HepG2 (cell line): ENCODE measurements around the gene HIBADH. TPM values are rescaled to one million over a fixed set of nuclear protein-coding genes. Genes with fewer than 3 reads are reported as not detected.

ENCODE experiments used
- ARNT2 ChIP-seq: sonication (generic); formaldehyde crosslinking; IDR thresholded peaks from 2 replicates; pipeline ENCODE4 v1.8.0; 2022; ENCODE audit warnings: mild to moderate bottlenecking, low read depth, missing genetic modification reagents, moderate library complexity
- NFAT5 ChIP-seq: sonication (generic); formaldehyde crosslinking; IDR thresholded peaks from 2 replicates; pipeline ENCODE4 v1.4.0; 2020; ENCODE audit warnings: missing genetic modification reagents
- NRL ChIP-seq: sonication (generic); formaldehyde crosslinking; IDR thresholded peaks from 2 replicates; pipeline ENCODE4 v1.5.0; 2020; ENCODE audit warnings: missing genetic modification reagents, mild to moderate bottlenecking, moderate library complexity, borderline replicate concordance
- PLRG1 ChIP-seq: fragments of 450-650 bp; conservative IDR thresholded peaks from 2 replicates; pipeline ENCODE4 v1.6.1; 2016
- POLR2G ChIP-seq: fragments of 200-400 bp; formaldehyde crosslinking; IDR thresholded peaks from 2 replicates; pipeline ENCODE4 v1.6.1; 2018; ENCODE audit warnings: mild to moderate bottlenecking, low read depth, low read length, moderate library complexity
- PTBP1 ChIP-seq: fragments of 200-400 bp; formaldehyde crosslinking; IDR thresholded peaks from 2 replicates; pipeline ENCODE4 v1.6.1; 2018; ENCODE audit warnings: low read length, low read depth; ENCODE audit not compliant: poor library complexity, severe bottlenecking
- RAD51 ChIP-seq: fragments of 450-650 bp; IDR thresholded peaks from 2 replicates; pipeline ENCODE4 v1.6.1; 2016; ENCODE audit warnings: borderline replicate concordance
- RCOR2 ChIP-seq: IDR thresholded peaks from 2 replicates; pipeline ENCODE4 v1.6.1; 2016; ENCODE audit warnings: missing biosample characterization, missing genetic modification reagents
- SOX6 ChIP-seq, 2 experiments: fragments of 450-650 bp in 1 of 2; sonication (generic) in 1 of 2; formaldehyde crosslinking in 1 of 2; IDR thresholded peaks; 2 replicates each; pipeline versions ENCODE4 v1.4.0 to v1.6.1; 2017 to 2020; ENCODE audit warnings: antibody characterized with exemption in 1 of 2, mild to moderate bottlenecking in 1 of 2, missing genetic modification reagents in 1 of 2
- TEAD3 ChIP-seq: optimal IDR thresholded peaks from 2 replicates; pipeline ENCODE3; 2016; ENCODE audit warnings: borderline replicate concordance
- YEATS2 ChIP-seq: sonication (generic); formaldehyde crosslinking; IDR thresholded peaks from 2 replicates; pipeline ENCODE4 v1.4.0; 2020; ENCODE audit warnings: missing genetic modification reagents, borderline replicate concordance
- ZFP37 ChIP-seq: sonication (generic); formaldehyde crosslinking; IDR thresholded peaks from 2 replicates; pipeline ENCODE4 v1.4.0; 2020; ENCODE audit warnings: missing genetic modification reagents, borderline replicate concordance
- ZNF274 ChIP-seq: sonication (generic); formaldehyde crosslinking; IDR thresholded peaks from 2 replicates; pipeline ENCODE4 v1.5.1; 2020; ENCODE audit warnings: mild to moderate bottlenecking, missing genetic modification reagents
- ZNF3 ChIP-seq: IDR thresholded peaks from 2 replicates; pipeline ENCODE4 v1.7.0; 2017; ENCODE audit warnings: inconsistent platforms
- ZNF383 ChIP-seq: sonication (generic); formaldehyde crosslinking; IDR thresholded peaks from 2 replicates; pipeline ENCODE4 v1.4.0; 2020; ENCODE audit warnings: missing genetic modification reagents, mild to moderate bottlenecking, borderline replicate concordance
- ZNF512 ChIP-seq: sonication (generic); formaldehyde crosslinking; IDR thresholded peaks from 2 replicates; pipeline ENCODE4 v1.4.0; 2020; ENCODE audit warnings: mild to moderate bottlenecking, missing genetic modification reagents
- ZNF550 ChIP-seq: sonication (generic); formaldehyde crosslinking; IDR thresholded peaks from 2 replicates; pipeline ENCODE4 v1.4.0; 2020; ENCODE audit warnings: mild to moderate bottlenecking, missing genetic modification reagents, borderline replicate concordance
- ZNF737 ChIP-seq: sonication (generic); formaldehyde crosslinking; IDR thresholded peaks from 2 replicates; pipeline ENCODE4 v1.5.0; 2020; ENCODE audit warnings: missing genetic modification reagents, mild to moderate bottlenecking, borderline replicate concordance
- polyA plus RNA-seq, 8 experiments: library from polyadenylated mRNA; depleted of rRNA in 3 of 8; stranded (reverse) in 7 of 8; unstranded in 1 of 8; fragments of >200 nt; fragmentation: Illumina TruSeq in 4 of 8; extraction: Trizol in 4 of 8; gene quantifications; 2 replicates each; pipeline versions ENCODE4 v1.2.1 to v1.2.3, GENCODE V29; 2011 to 2016; ENCODE audit warnings: low read depth in 4 of 8, missing spikeins in 1 of 8, mixed read lengths in 1 of 8; ENCODE audit not compliant: insufficient read depth in 1 of 8
- total RNA-seq, 5 experiments: library from RNA; depleted of rRNA; stranded (reverse); fragments of >200 nt; fragmentation: Illumina TruSeq; extraction: Trizol; gene quantifications; 2 replicates each; pipeline ENCODE4 v1.2.3, GENCODE V29; 2016; ENCODE audit warnings: low read depth in 1 of 5
- TF ChIP-seq, protein P1 (sequence below): sonication (generic); formaldehyde crosslinking; conservative IDR thresholded peaks from 2 replicates; pipeline ENCODE4 v1.4.0; 2020; ENCODE audit warnings: missing genetic modification reagents
- TF ChIP-seq, protein P2 (sequence below): sonication (generic); formaldehyde crosslinking; IDR thresholded peaks from 2 replicates; pipeline ENCODE4 v1.8.0; 2022; ENCODE audit warnings: missing genetic modification reagents, mild to moderate bottlenecking, borderline replicate concordance

The HIBADH gene
- total and polyA plus RNA-seq, 2 of the 13 experiments (the other 11 are each of a cell fraction or from before 2014, with no cell fraction given) = 49.9 to 59.5 TPM

- TF ChIP-seq NFAT5 = peak; percentile 32; the same call in 1 of the 2 replicates
- no peak for TF ChIP-seq ZNF737 (CRISPR knock-in tag)
- no peak for TF ChIP-seq SOX6 (IDR thresholded peaks at IDR 0.05)
- TF ChIP-seq SOX6 (CRISPR knock-in tag; IDR thresholded peaks at IDR 0.05) = peak; percentile 59
- TF ChIP-seq RCOR2 = no peak; the same call in 1 of the 2 replicates
- no peak for TF ChIP-seq ZFP37 (CRISPR knock-in tag)
- TF ChIP-seq, protein P1, sequence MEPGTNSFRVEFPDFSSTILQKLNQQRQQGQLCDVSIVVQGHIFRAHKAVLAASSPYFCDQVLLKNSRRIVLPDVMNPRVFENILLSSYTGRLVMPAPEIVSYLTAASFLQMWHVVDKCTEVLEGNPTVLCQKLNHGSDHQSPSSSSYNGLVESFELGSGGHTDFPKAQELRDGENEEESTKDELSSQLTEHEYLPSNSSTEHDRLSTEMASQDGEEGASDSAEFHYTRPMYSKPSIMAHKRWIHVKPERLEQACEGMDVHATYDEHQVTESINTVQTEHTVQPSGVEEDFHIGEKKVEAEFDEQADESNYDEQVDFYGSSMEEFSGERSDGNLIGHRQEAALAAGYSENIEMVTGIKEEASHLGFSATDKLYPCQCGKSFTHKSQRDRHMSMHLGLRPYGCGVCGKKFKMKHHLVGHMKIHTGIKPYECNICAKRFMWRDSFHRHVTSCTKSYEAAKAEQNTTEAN = no peak
- TF ChIP-seq ZNF550 (CRISPR knock-in tag) = no peak
- TF ChIP-seq RAD51 = no peak
- TF ChIP-seq POLR2G = peak; percentile 75
- TF ChIP-seq, protein P2, sequence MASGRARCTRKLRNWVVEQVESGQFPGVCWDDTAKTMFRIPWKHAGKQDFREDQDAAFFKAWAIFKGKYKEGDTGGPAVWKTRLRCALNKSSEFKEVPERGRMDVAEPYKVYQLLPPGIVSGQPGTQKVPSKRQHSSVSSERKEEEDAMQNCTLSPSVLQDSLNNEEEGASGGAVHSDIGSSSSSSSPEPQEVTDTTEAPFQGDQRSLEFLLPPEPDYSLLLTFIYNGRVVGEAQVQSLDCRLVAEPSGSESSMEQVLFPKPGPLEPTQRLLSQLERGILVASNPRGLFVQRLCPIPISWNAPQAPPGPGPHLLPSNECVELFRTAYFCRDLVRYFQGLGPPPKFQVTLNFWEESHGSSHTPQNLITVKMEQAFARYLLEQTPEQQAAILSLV = peak; percentile 63; the same call in 1 of the 2 replicates
- no peak; the same call in 1 of the 2 replicates for TF ChIP-seq YEATS2
- no peak for TF ChIP-seq PLRG1
- TF ChIP-seq ARNT2 (CRISPR knock-in tag) = peak; percentile 72; the same call in 1 of the 2 replicates
- no peak for TF ChIP-seq TEAD3 (CRISPR knock-in tag)
- TF ChIP-seq ZNF512 = no peak
- TF ChIP-seq PTBP1 = no peak
- TF ChIP-seq ZNF383 = no peak
- peak; percentile 62; the same call in 1 of the 2 replicates for TF ChIP-seq NRL (CRISPR knock-in tag)
- TF ChIP-seq ZNF274 = 0 out of 2 replicates have a peak, but pooled peaks have one; percentile 27
- TF ChIP-seq ZNF3 (CRISPR knock-in tag) = no peak
Observed at GRCh38 chr7:27662490-27663205, at the start of gene HIBADH (continued).
